Measurements from ENCODE around the gene SLC36A3. TPM values are rescaled to one million over a fixed set of nuclear protein-coding genes. Genes with fewer than 3 reads are reported as not detected.

SLC36A3 gene
- total RNA-seq, 6 donors from 2014 or later = not detected

DNA sequence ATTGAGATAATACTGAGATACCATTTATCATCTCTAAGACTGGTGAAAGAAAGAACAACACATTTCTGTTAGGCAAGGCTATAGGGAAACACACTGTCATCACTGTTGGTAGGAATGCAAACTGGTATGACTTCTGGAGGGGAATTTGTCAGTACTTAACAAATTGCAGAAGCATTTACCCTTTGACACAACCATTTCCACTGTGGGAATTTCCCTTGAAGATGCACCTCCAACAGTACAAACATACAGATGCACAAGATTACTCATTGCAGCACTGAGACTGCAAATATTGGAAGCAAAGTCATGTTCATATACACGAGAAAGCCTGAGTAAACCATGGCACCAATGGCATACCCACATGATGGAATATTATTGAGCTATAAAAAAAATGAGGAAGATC is 33.0 kb downstream of the SLC36A3 start:
- Histone ChIP-seq H3K36me3 (peaks cover 6 to 36% (median 22%) of the 10 kb centered on the region in 4 donors), H3K4me1 (no peaks in the 10 kb centered on the region), H3K9me3 (no peaks in the 10 kb centered on the region), H3K4me3 (no peak overlapping the region), H3K27ac (no peak overlapping the region), H3K27me3 (no peaks in the 10 kb centered on the region)
- 64 to 67% methylated on average over 1 of the region's 1 CpG for whole genome bisulfite sequencing, 2 donors
- DNase-seq = no peak
- TF ChIP-seq POLR2A (IDR thresholded peaks at IDR 0.05) = no peak
- no peak for TF ChIP-seq POLR2AphosphoS5 (IDR thresholded peaks at IDR 0.05)
- TF ChIP-seq, protein P1, sequence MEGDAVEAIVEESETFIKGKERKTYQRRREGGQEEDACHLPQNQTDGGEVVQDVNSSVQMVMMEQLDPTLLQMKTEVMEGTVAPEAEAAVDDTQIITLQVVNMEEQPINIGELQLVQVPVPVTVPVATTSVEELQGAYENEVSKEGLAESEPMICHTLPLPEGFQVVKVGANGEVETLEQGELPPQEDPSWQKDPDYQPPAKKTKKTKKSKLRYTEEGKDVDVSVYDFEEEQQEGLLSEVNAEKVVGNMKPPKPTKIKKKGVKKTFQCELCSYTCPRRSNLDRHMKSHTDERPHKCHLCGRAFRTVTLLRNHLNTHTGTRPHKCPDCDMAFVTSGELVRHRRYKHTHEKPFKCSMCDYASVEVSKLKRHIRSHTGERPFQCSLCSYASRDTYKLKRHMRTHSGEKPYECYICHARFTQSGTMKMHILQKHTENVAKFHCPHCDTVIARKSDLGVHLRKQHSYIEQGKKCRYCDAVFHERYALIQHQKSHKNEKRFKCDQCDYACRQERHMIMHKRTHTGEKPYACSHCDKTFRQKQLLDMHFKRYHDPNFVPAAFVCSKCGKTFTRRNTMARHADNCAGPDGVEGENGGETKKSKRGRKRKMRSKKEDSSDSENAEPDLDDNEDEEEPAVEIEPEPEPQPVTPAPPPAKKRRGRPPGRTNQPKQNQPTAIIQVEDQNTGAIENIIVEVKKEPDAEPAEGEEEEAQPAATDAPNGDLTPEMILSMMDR (IDR thresholded peaks at IDR 0.05) = no peak
- TF ChIP-seq EP300 (IDR thresholded peaks at IDR 0.05) = no peak
- no peak for ATAC-seq (ENCODE audit: low FRiP score in 2 of 2)

GRCh38 chr5:151267491-151268260 is 35.9 kb downstream of the SLC36A3 start:
- Histone ChIP-seq H3K4me3 (no peak overlapping the region), H3K4me1 (peaks cover 0 to 12% (median 8%) of the 10 kb centered on the region in 4 donors), H3K27ac (no peak overlapping the region), H3K9me3 (no peaks in the 10 kb centered on the region), H3K36me3 (peaks cover 6 to 43% (median 22%) of the 10 kb centered on the region in 4 donors), H3K27me3 (no peaks in the 10 kb centered on the region)
- DNase-seq (no peak), ATAC-seq (ENCODE audit: low FRiP score in 2 of 2) (no peak)
- TF ChIP-seq POLR2AphosphoS5 (IDR thresholded peaks at IDR 0.05) = no peak
- TF ChIP-seq, protein P1 (IDR thresholded peaks at IDR 0.05) = no peak
- WGBS, 2 donors = 90 to 94% methylated on average over 11 of the region's 11 CpGs

DNA sequence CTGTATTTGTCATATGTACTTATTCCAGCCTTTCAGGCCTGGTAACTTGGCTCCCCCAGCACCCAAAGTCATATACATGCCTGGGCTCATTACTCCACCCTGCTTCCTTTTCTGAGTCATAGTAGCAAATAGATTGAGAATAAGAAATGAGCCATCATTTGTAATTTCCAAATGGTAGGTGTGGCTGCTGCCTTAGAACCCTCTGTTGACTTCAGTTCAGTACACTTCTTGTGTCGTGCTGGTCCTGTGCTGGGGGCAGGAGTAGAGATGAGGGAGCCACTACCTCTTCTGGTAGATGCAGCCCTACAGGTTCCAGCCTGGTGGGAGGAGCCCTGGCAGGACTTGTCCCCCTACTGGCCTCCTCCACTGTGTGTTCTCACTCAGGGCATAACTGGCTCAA is 39.5 kb downstream of the SLC36A3 start:
- ATAC-seq (ENCODE audit: low FRiP score in 2 of 2) = peak in 1 of 2 donors; percentile 60
- no peak overlapping the region for H3K4me3 ChIP-seq
- no peak overlapping the region for H3K27ac ChIP-seq
- no peaks in the 10 kb centered on the region for H3K9me3 ChIP-seq
- DNase-seq = no peak
- 43 to 63% methylated on average over 1 of the region's 1 CpG for WGBS, 2 donors
- TF ChIP-seq, protein P1 (IDR thresholded peaks at IDR 0.05) = no peak
- TF ChIP-seq POLR2AphosphoS5 (IDR thresholded peaks at IDR 0.05) (no peak), POLR2A (IDR thresholded peaks at IDR 0.05) (no peak), EP300 (IDR thresholded peaks at IDR 0.05) (no peak)
- H3K4me1 ChIP-seq = peaks cover 0 to 12% (median 8%) of the 10 kb centered on the region in 4 donors
- H3K36me3 ChIP-seq = peaks cover 6 to 55% (median 23%) of the 10 kb centered on the region in 4 donors
- H3K27me3 ChIP-seq = no peaks in the 10 kb centered on the region

GRCh38 chr5:151262532-151262931 is 41.0 kb downstream of the SLC36A3 start:
- Histone ChIP-seq H3K4me3 (no peak overlapping the region), H3K27me3 (no peaks in the 10 kb centered on the region), H3K4me1 (peaks cover 0 to 24% (median 13%) of the 10 kb centered on the region in 4 donors), H3K27ac (no peak overlapping the region), H3K9me3 (no peaks in the 10 kb centered on the region), H3K36me3 (peaks cover 6 to 41% (median 14%) of the 10 kb centered on the region in 4 donors)
- TF ChIP-seq POLR2AphosphoS5 (IDR thresholded peaks at IDR 0.05) (no peak), POLR2A (IDR thresholded peaks at IDR 0.05) (no peak), EP300 (IDR thresholded peaks at IDR 0.05) (no peak)
- TF ChIP-seq, protein P1 (IDR thresholded peaks at IDR 0.05) = no peak
- ATAC-seq (ENCODE audit: low FRiP score in 2 of 2) (no peak), DNase-seq (no peak)
- WGBS, 2 donors = 90 to 100% methylated on average over 3 of the region's 3 CpGs

- H3K9me3 ChIP-seq = no peaks in the 10 kb centered on the region
- H3K4me1 ChIP-seq = peaks cover 0 to 38% (median 19%) of the 10 kb centered on the region in 4 donors
- TF ChIP-seq POLR2A (IDR thresholded peaks at IDR 0.05) (no peak), EP300 (IDR thresholded peaks at IDR 0.05) (no peak), POLR2AphosphoS5 (IDR thresholded peaks at IDR 0.05) (no peak)
- TF ChIP-seq, protein P1 (IDR thresholded peaks at IDR 0.05) = no peak
- H3K27me3 ChIP-seq = no peaks in the 10 kb centered on the region
- DNase-seq (no peak), ATAC-seq (ENCODE audit: low FRiP score in 2 of 2) (no peak)
- no peak overlapping the region for H3K4me3 ChIP-seq
- 90 to 98% methylated on average over 4 of the region's 4 CpGs for WGBS, 2 donors
- no peak overlapping the region for H3K27ac ChIP-seq
- H3K36me3 ChIP-seq = peaks cover 0 to 21% (median 4%) of the 10 kb centered on the region in 4 donors
These were observed 43.6 kb downstream of the SLC36A3 start for GRCh38 chr5:151259931-151260330.

Data from upper lobe of left lung (tissue), 6 donors.